HepG2 (cell line): ENCODE measurements around the gene NUAK2. TPM values are rescaled to one million over a fixed set of nuclear protein-coding genes. Genes with fewer than 3 reads are reported as not detected.

Source experiments
- ASH2L ChIP-seq: fragments of 300-600, 200-600 bp; sonication (generic); IDR thresholded peaks from 2 replicates; pipeline ENCODE4 v1.7.0; 2017; ENCODE audit warnings: low read depth, mild to moderate bottlenecking, moderate library complexity, mixed read lengths, low read length; ENCODE audit not compliant: insufficient read length
- DPF2 ChIP-seq: sonication (generic); formaldehyde crosslinking; IDR thresholded peaks from 2 replicates; pipeline ENCODE4 v1.4.0; 2020; ENCODE audit warnings: mild to moderate bottlenecking, low read depth, missing genetic modification reagents, borderline replicate concordance
- GABPB1 ChIP-seq: IDR thresholded peaks from 2 replicates; pipeline ENCODE4 v1.6.1; 2016; ENCODE audit warnings: mild to moderate bottlenecking, missing genetic modification reagents, moderate library complexity, missing compliant biosample characterization
- HHEX ChIP-seq: IDR thresholded peaks from 2 replicates; pipeline ENCODE4 v1.6.1; 2016; ENCODE audit warnings: control low read depth
- HOMEZ ChIP-seq: IDR thresholded peaks from 2 replicates; pipeline ENCODE4 v1.6.1; 2016; ENCODE audit warnings: low read depth
- POLR2A ChIP-seq, 2 experiments: IDR thresholded peaks; 2 replicates each; pipeline ENCODE4 v1.6.1; 2011; ENCODE audit warnings: low read depth in 2 of 2, low read length in 2 of 2, mild to moderate bottlenecking in 1 of 2, moderate library complexity in 1 of 2; ENCODE audit not compliant: insufficient read depth in 1 of 2
- SMAD3 ChIP-seq: sonication (generic); formaldehyde crosslinking; IDR thresholded peaks from 2 replicates; pipeline ENCODE4 v1.4.0; 2020; ENCODE audit warnings: missing genetic modification reagents
- SMYD3 ChIP-seq: sonication (generic); formaldehyde crosslinking; IDR thresholded peaks from 2 replicates; pipeline ENCODE4 v1.8.1; 2023; ENCODE audit warnings: mild to moderate bottlenecking, missing genetic modification reagents
- TBX3 ChIP-seq: fragments of 450-650 bp; IDR thresholded peaks from 2 replicates; pipeline ENCODE4 v1.6.1; 2017; ENCODE audit warnings: antibody characterized with exemption, mild to moderate bottlenecking, inconsistent platforms, borderline replicate concordance
- THAP11 ChIP-seq: IDR thresholded peaks from 2 replicates; pipeline ENCODE4 v1.6.1; 2016; ENCODE audit warnings: missing biosample characterization, missing genetic modification reagents
- ZBED4 ChIP-seq: sonication (generic); formaldehyde crosslinking; IDR thresholded peaks from 2 replicates; pipeline ENCODE4 v1.4.0; 2020; ENCODE audit warnings: missing genetic modification reagents, borderline replicate concordance
- ZFP90 ChIP-seq: sonication (generic); formaldehyde crosslinking; IDR thresholded peaks from 2 replicates; pipeline ENCODE4 v1.8.0; 2022; ENCODE audit warnings: missing genetic modification reagents, mild to moderate bottlenecking, inconsistent platforms, borderline replicate concordance
- ZNF205 ChIP-seq: IDR thresholded peaks from 2 replicates; pipeline ENCODE4 v1.6.1; 2018; ENCODE audit warnings: missing biosample characterization, missing genetic modification reagents
- ZNF224 ChIP-seq: sonication (generic); formaldehyde crosslinking; IDR thresholded peaks from 2 replicates; pipeline ENCODE4 v1.5.0; 2020; ENCODE audit warnings: mild to moderate bottlenecking, missing genetic modification reagents
- ZNF317 ChIP-seq: sonication (generic); formaldehyde crosslinking; IDR thresholded peaks from 2 replicates; pipeline ENCODE4 v1.5.0; 2020; ENCODE audit warnings: mild to moderate bottlenecking, missing genetic modification reagents
- ZSCAN30 ChIP-seq: sonication (generic); formaldehyde crosslinking; IDR thresholded peaks from 2 replicates; pipeline ENCODE4 v1.5.0; 2020; ENCODE audit warnings: mild to moderate bottlenecking, missing genetic modification reagents
- polyA plus RNA-seq, 8 experiments: library from polyadenylated mRNA; depleted of rRNA in 3 of 8; stranded (reverse) in 7 of 8; unstranded in 1 of 8; fragments of >200 nt; fragmentation: Illumina TruSeq in 4 of 8; extraction: Trizol in 4 of 8; gene quantifications; 2 replicates each; pipeline versions ENCODE4 v1.2.1 to v1.2.3, GENCODE V29; 2011 to 2016; ENCODE audit warnings: low read depth in 4 of 8, missing spikeins in 1 of 8, mixed read lengths in 1 of 8; ENCODE audit not compliant: insufficient read depth in 1 of 8
- total RNA-seq, 5 experiments: library from RNA; depleted of rRNA; stranded (reverse); fragments of >200 nt; fragmentation: Illumina TruSeq; extraction: Trizol; gene quantifications; 2 replicates each; pipeline ENCODE4 v1.2.3, GENCODE V29; 2016; ENCODE audit warnings: low read depth in 1 of 5
- TF ChIP-seq, protein P1 (sequence below): IDR thresholded peaks from 2 replicates; pipeline ENCODE4 v1.6.1; 2018; ENCODE audit warnings: missing genetic modification reagents, mild to moderate bottlenecking, missing compliant biosample characterization
- TF ChIP-seq, protein P2 (sequence below): sonication (generic); formaldehyde crosslinking; IDR thresholded peaks from 2 replicates; pipeline ENCODE4 v1.4.0; 2020; ENCODE audit warnings: missing genetic modification reagents, borderline replicate concordance
- TF ChIP-seq, protein P3 (sequence below): sonication (generic); formaldehyde crosslinking; IDR thresholded peaks from 2 replicates; pipeline ENCODE4 v1.4.0; 2020; ENCODE audit warnings: mild to moderate bottlenecking, missing genetic modification reagents, borderline replicate concordance

The NUAK2 gene
- total and polyA plus RNA-seq, 2 of the 13 experiments (the other 11 are each of a cell fraction or from before 2014, with no cell fraction given), result 0.75 to 1.1 TPM

DNA sequence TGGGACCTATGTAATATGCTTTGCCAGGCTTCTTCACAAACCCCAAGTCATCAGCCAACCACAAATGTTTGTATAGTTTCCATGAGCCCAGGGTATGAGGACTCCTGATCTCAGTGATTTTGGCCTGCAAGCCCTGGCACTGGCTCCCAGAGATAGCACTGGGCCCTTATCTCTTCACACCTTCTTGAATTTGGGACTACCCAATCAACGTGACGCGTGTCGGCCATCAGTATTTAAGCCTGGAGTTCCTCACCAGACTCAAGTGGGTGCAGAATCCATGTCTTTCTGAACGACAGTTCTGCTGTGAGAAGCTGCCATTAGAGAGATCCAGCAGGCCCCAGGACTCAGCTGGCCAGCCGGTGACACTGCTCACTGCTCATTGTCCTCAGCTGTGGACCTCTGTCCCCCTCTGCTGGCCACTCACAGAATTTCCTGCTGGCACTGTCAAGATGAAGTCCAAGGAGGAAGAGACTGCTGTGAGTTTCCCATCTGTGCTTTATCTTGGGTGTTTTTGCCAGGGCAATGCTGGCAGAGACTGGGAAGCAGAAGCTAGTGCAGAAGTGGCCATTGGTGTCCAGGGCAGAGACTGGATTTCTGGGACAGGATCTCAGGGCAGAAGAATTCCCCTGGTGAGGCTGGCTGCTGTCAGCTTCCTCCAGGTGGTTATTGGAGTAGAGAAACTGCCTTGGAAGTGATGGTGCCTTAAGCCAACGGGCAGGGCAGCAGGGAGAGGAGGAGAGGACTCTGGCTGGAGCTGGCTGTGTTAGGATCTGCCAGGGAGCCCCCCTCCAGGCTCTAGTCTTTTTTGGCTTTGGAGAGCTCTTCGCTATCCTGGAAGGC is 65.4 kb downstream of the NUAK2 start (continued):
- TF ChIP-seq HOMEZ (no peak), DPF2 (no peak), GABPB1 (CRISPR knock-in tag) (no peak), ASH2L (no peak), ZFP90 (CRISPR knock-in tag) (no peak), TBX3 (0 out of 2 replicates have a peak, but pooled peaks have one; percentile 7), ZSCAN30 (CRISPR knock-in tag) (no peak), SMYD3 (CRISPR knock-in tag) (no peak), SMAD3 (CRISPR knock-in tag) (0 out of 2 replicates have a peak, but pooled peaks have one; percentile 35), ZBED4 (CRISPR knock-in tag) (no peak), POLR2A (IDR thresholded peaks at IDR 0.05; ENCODE audit: insufficient read depth in 1 of 2, low read depth in 2 of 2, low read length in 2 of 2) (no peak), HHEX (CRISPR knock-in tag) (no peak), THAP11 (0 out of 2 replicates have a peak, but pooled peaks have one; percentile 46), ZNF205 (CRISPR knock-in tag) (0 out of 2 replicates have a peak, but pooled peaks have one; percentile 35), ZNF317 (CRISPR knock-in tag) (no peak), ZNF224 (0 out of 2 replicates have a peak, but pooled peaks have one; percentile 34)
- TF ChIP-seq, protein P1, sequence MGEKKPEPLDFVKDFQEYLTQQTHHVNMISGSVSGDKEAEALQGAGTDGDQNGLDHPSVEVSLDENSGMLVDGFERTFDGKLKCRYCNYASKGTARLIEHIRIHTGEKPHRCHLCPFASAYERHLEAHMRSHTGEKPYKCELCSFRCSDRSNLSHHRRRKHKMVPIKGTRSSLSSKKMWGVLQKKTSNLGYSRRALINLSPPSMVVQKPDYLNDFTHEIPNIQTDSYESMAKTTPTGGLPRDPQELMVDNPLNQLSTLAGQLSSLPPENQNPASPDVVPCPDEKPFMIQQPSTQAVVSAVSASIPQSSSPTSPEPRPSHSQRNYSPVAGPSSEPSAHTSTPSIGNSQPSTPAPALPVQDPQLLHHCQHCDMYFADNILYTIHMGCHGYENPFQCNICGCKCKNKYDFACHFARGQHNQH (CRISPR knock-in tag), result peak; percentile 51; the same call in 1 of the 2 replicates
- TF ChIP-seq, protein P2, sequence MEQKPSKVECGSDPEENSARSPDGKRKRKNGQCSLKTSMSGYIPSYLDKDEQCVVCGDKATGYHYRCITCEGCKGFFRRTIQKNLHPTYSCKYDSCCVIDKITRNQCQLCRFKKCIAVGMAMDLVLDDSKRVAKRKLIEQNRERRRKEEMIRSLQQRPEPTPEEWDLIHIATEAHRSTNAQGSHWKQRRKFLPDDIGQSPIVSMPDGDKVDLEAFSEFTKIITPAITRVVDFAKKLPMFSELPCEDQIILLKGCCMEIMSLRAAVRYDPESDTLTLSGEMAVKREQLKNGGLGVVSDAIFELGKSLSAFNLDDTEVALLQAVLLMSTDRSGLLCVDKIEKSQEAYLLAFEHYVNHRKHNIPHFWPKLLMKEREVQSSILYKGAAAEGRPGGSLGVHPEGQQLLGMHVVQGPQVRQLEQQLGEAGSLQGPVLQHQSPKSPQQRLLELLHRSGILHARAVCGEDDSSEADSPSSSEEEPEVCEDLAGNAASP, result 0 out of 2 replicates have a peak, but pooled peaks have one; percentile 20
- TF ChIP-seq, protein P3, sequence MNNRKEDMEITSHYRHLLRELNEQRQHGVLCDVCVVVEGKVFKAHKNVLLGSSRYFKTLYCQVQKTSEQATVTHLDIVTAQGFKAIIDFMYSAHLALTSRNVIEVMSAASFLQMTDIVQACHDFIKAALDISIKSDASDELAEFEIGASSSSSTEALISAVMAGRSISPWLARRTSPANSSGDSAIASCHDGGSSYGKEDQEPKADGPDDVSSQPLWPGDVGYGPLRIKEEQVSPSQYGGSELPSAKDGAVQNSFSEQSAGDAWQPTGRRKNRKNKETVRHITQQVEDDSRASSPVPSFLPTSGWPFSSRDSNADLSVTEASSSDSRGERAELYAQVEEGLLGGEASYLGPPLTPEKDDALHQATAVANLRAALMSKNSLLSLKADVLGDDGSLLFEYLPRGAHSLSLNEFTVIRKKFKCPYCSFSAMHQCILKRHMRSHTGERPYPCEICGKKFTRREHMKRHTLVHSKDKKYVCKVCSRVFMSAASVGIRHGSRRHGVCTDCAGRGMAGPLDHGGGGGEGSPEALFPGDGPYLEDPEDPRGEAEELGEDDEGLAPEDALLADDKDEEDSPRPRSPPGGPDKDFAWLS, result no peak
